ENCODE data around the gene GSTA2.
A peak's percentile ranks its signal among the peaks of the same experiment; 100 is the strongest.
"Not testable (repeated sequence)": the region's sequence is repeated elsewhere in the genome, so short reads cannot be mapped to it uniquely, and the experiment has no call there.

GSTA2 gene

DNA sequence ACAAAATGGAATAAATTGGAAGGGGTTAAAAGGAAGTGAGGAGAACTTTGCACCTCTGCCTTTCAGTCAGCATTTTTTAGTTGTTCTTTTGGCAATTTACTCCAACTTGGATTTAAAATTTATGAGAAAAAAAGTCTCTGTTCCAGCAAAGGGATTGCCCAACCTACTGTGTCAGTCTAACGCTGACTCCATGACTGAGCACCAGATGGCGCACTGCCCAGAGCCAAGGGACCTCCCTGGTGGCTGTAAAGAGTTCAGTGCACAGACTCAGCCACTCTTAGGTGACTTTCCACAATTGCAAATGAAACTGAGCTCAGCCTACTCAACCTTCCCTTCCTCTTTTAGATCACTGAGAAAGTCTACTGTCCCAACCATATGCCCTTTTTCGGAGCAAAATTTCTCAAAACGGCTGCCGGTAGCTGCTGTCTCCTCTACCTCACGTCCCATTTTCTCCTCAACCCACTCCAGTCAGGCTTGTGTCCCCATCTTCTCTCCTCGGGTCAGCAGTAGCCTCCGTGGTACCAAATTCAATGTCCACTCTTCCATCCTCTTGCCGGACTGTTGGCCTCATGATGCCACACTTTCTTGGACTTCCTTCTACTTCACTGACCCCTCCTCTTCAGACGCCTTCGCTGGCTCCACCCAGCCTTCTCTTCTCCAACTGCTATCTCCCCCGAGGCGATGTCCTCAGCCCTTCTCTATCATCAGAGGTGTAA, 38.7 kb downstream of the GSTA2 start:
- DNase-seq: peak; percentile 4

DNA sequence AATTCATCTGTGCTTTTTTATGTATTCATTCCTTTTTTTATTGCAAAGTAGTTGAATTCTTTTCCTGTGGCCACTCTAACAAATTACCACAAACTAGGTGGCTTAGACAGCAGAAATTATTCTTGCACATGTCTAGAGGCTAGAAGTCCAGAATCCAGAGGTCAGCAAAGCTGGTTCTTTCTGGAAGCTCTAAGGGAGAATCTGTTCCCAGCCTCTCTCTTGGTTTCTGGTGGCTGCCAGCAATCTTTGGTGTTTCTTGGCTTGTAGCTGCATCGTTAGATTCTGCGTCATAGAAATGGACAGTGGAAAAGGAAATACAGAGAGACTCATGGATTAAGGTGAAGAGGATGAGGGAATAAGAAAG, 39.3 kb downstream of the GSTA2 start:
- no peak for DNase-seq

DNA sequence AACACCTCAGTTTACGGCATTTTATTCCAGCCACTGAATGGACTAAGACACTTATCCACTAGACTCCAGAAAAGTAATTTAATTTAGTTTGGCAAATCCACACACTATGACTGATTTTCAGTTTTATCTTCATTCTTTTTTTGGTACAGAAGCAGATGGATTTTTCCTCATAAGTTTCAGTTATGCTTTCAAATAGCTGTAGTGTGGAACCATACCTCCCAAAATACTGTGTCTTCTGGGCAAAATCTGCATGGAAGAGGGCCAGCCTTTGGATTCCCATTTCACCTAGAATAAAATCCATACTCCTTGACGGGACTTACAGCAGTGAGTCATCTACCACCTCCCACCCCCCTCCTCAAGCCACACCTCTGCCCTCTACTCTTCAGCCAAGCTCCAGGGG, 43.0 kb downstream of the GSTA2 start:
- DNase-seq: no peak

DNA sequence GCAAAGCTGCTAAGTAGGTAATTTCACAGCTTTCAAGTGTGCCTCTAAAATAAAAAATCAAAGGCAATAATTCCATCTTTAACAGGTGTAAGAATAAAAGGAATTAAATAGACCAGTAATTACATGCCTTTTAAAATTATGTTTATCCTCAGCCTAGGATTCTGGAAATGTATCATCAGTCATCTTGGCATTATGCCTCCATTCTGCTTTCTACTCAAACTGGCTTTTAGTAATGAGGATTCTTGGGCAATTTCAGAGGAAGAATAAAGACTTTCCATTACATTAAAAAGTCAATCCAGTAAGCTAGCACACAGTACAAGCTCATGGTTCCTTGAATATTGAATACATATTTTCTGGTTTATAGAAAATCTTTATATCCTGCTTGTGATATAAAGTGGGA, 44.7 kb downstream of the GSTA2 start:
- DNase-seq: no peak

DNA sequence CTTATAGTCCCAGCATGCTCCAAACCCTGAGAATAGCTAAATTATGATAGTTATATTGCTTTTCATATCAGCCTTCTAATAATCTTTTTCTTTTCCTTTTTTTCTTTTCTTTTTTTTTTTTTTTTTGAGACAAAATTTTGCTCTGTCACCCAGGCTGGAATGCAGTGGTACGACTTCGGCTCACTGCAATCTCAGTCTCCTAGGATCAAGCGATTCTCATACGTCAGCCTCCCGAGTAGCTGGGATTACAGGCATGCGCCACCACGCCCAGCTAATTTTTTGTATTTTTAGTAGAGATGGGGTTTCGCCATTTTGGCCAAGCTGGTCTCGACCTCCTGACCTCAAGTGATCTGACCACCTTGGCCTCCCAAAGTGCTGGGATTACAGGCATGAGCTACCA, 48.5 kb downstream of the GSTA2 start:
- DNase-seq: not testable (repeated sequence)

DNA sequence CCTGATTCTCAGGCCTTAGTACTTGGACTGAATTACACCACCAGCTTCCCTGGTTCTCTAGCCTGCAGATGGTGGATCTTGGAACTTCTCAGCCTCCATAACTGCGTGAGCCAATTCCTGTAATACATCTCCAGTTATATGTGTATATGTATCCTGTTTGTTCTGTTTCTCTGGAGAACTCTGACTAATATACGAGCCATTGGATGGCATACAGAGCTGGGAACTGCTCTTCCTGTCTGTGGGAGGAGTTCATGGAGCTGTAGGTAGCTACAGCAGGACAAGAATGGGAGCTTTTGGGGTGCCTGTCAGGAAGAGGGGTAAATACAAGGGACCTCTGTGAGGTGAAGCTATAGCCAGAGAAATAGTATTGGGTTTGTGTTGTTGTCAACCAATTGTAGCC, 51.1 kb downstream of the GSTA2 start:
- no peak for DNase-seq

DNA sequence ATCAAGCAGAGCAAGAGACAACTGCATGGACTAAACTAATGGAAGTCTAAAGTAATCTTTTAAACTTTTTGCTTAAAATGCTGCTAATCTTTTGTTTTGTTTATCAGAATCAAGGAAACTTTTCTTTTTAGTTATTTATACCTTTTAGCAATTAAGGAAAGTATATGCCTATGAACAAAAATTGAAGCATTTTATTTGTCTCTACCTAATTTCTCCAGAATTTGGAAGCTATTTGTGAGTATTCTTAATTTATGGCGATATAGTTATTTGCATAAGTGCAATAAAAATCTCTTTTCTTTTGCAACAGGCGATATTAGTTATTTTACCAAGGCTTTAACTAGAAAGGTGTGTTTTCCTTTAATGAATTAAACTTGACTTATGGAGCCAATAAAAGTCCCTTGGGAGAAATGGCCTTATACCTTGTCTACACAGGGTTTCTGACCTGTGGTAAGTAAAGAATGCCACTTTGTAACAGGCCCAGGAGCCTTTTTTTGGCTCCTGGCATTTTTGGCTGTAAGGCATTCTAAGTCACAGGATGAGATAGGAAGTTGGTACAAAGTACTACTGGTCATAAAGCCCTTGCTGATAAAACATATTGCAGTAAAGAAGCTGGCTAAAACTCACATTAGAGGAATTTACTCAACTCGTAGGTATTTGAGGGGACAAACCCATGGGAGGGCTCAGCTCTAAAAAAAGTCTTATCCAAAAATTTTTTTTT, 55.2 kb downstream of the GSTA2 start:
- DNase-seq: no peak

DNA sequence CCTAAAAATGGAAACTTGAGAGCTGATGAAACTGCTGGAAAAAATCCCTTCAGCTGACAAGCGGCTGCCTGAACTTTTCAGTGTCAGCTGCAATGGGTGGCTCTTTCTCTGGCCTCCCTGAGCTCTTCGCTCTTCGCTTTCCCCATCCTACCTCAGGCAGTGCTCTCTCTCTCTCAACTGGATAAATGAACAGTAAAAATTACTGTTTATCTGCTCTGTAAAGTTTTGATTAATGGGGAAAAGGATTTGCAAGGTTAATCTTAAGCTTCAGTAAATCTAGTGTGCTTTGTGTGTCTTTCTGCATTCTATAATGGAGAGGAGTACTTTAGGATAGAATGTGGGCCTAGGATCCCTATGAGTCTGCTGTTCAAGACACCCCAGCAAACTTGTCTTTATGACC, 57.3 kb downstream of the GSTA2 start:
- DNase-seq: no peak

DNA sequence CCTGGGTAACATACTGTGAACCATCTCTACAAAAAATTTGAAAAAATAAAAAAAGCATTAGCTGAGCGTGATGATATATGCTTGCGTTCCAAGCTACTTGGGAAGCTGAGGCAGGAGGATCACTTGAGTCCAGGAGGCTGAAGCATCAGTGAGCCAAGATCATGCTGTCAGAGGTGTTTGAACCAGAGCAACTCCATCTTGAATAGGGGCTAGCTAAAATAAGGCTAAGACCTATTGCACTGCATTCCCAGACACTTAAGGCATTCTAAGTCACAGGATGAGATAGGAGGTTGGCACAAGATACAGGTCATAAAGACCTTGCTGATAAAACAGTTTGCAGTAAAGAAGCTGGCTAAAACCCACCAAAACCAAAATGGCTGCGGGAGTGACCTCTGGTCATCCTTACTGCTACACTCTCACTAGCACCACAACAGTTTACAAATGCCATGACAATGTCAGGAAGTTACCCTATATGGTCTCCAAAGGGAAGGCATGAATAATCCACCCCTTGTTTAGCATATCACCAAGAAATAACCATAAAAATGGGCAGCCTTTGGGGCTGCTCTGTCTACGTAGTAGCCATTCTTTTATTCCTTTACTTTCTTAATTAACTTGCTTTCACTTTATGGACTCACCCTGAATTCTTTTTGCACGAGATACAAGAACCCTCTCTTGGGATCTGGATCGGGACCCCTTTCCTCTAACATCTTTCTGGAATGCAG, 58.3 kb downstream of the GSTA2 start:
- DNase-seq: not testable (repeated sequence)

DNA sequence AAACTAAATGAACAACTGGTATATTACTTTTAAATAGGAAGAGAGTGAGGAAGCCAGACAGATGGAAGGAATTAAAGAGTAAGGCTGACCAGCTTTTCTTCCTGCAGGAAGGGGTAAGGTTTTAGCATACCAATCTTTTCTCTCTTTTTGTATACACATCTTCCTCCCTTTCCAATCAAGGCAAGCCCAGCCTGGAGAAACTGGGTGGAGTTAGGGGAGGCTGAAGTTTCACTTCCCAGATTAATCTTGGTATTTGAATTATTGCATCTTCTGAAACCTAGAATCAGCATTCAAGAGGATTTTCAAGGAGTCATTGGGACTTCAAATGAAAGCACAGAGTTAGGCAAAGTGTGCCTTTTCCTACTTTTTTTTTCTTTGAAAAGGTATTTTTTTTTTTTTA, 59.2 kb downstream of the GSTA2 start:
- no peak for DNase-seq
